ENCODE measurements around the gene ADGRG7.

GRCh38 chr3:100588251-100588650, 21.1 kb upstream of the ADGRG7 start:
- TF ChIP-seq SREBF2 (IDR thresholded peaks at IDR 0.05): no peak
- TF ChIP-seq CTCF (IDR thresholded peaks at IDR 0.05): no peak
- TF ChIP-seq MAZ (IDR thresholded peaks at IDR 0.05; ENCODE audit: borderline replicate concordance, low read depth, low read length): no peak
- no peak for TF ChIP-seq RAD21 (conservative IDR thresholded peaks at IDR 0.05 in 1 of 2, IDR thresholded peaks at IDR 0.05 in 1 of 2)
